ENCODE measurements around the gene POLR1G.
"Not testable (repeated sequence)": the region's sequence is repeated elsewhere in the genome, so short reads cannot be mapped to it uniquely, and the experiment has no call there.

Gene POLR1G

GRCh38 chr19:45400192-45400591 is 6.3 kb upstream of the POLR1G start:
- no peak for DNase-seq (ENCODE audit: low spot score)

GRCh38 chr19:45401815-45402214 is 4.6 kb upstream of the POLR1G start:
- DNase-seq (ENCODE audit: low spot score), result no peak

DNA sequence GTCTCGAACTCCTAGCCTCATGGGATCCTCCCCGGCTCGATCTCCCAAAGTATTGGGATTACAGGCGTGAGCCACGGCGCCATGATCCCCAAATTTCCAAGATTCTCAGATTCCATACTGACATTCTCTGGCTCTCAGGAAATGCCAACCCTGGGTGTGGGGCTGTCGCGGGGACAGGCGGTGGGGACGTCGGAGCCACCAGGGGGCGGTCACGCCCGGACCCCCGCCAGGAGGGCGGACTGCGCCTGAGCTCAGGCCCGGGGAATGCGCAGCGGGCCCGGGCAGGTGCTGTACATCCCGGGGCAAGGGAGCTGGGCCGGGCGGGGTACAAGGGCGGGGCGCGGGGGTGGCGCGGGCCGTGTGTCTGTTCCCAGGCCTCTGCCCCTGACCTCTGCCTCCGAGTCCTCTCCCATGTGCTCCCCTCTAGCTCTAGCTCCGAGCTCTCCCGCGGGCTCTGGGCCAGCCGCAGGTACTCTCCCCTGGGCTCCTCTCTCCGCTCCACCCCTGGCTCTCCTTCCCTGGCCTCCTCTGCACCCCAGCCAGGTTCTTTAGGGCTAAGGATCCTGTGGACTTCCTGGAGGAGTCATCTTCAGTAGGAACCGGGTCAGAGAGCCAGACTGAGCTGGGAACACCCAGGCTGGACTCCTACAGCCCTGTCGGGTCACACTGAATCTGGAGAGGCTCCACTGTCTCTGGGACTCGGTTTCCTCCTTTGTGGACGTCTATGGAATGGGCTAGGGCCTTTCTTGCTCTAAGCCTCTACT is 4.0 kb upstream of the POLR1G start:
- peak; percentile 88 for DNase-seq (ENCODE audit: low spot score)

DNA sequence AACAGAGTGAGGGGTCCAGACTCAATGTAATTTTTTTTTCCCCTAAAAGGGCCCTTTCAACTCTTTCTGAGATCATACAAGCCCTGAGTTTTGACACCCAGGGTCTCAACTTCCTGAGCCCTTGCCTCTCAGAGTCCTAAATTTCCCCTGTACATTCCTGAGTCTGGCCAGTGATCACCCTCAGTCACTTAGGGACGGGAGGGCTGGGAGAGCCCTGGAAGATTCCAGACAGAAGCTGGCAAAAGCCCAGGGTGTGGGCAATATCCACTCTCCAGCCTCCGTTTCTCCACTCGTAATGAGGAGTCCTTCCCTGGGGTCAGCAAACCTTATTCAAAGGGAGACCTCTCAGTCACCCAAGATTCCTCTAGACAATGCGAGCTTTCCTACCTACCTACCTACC is 3.2 kb upstream of the POLR1G start:
- no peak for DNase-seq (ENCODE audit: low spot score)

- peak; percentile 90 for DNase-seq (ENCODE audit: low spot score)
These were observed 2.5 kb upstream of the POLR1G start for GRCh38 chr19:45403781-45404556.

GRCh38 chr19:45404557-45405434 is 1.6 kb upstream of the POLR1G start, which contains the start of gene PPP1R13L:
PPP1R13L (minus strand) TSS chr19:45405069; CDS start chr19:45398318, 6,751 bp downstream.
- DNase-seq (ENCODE audit: low spot score), result peak; percentile 97

GRCh38 chr19:45405435-45406225 is 814 bp upstream of the POLR1G start:
- DNase-seq (ENCODE audit: low spot score), result peak; percentile 95

GRCh38 chr19:45407091-45407375 is 589 bp downstream of the POLR1G start:
- no peak for DNase-seq (ENCODE audit: low spot score)

DNA sequence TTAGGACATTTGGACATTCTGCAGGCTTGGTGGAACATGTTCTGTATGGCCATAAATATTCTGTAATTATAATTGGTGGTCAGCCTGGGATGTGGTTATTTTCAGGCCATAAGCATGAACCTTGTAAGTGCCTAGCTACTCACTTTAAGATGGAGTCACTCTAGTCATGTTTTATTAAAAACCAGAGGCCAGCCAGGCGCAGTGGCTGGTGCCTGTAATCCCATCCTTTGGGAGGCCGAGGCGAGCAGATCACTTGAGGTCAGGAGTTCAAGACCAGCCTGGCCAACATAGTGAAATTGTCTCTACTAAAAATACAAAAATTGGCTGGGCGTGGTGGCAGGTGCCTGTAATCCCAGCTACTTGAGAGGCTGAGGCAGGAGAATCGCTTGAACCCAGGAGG is 1.1 kb downstream of the POLR1G start:
- DNase-seq (ENCODE audit: low spot score), result not testable (repeated sequence)

DNA sequence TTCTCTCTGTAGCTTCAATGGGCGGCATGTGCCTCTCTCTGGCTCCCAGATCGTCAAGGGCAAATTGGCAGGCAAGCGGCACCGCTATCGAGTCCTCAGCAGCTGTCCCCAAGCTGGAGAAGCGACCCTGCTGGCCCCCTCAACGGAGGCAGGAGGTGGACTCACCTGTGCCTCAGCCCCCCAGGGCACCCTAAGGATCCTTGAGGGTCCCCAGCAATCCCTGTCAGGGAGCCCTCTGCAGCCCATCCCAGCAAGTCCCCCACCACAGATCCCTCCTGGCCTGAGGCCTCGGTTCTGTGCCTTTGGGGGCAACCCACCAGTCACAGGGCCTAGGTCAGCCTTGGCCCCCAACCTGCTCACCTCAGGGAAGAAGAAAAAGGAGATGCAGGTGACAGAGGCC is 1.7 kb downstream of the POLR1G start:
- no peak for DNase-seq (ENCODE audit: low spot score)

- no peak for DNase-seq (ENCODE audit: low spot score)
These were observed 2.5 kb downstream of the POLR1G start for GRCh38 chr19:45408830-45409556.

DNA sequence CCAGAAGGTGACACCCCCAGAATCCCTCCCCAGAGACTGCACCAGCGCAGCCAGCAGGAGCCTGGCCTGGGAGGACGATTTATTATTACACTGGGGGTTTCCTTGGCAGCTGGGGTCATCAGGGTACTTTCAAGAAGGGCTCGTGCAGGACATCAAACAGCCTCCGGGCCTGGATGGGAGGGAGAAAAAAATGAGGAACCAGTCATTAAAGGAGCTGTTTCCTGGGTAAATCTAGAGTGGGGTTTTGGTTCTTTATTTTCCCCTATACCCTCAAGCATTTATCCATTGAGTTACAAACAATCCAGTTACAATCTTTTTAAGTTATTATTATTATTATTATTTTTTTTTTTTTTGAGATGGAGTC is 3.1 kb downstream of the POLR1G start:
- no peak for DNase-seq (ENCODE audit: low spot score)

DNA sequence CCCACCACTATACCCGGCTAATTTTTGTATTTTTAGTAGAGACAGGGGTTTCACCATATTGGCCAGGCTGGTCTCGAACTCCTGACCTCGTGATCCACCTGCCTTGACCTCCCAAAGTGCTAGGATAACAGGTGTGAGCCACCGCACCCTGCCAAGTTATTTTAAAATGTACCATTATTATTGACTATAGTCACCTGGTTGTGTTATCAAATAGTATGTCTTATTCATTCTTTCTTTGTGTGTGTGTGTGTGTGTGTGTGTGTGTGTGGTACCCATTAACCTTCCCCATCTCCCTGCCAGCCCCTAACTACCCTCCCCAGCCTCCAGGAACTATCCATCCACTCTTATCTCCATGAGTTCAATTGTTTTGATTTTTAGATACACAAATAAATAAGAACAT is 3.9 kb downstream of the POLR1G start:
- not testable (repeated sequence) for DNase-seq (ENCODE audit: low spot score)

DNA sequence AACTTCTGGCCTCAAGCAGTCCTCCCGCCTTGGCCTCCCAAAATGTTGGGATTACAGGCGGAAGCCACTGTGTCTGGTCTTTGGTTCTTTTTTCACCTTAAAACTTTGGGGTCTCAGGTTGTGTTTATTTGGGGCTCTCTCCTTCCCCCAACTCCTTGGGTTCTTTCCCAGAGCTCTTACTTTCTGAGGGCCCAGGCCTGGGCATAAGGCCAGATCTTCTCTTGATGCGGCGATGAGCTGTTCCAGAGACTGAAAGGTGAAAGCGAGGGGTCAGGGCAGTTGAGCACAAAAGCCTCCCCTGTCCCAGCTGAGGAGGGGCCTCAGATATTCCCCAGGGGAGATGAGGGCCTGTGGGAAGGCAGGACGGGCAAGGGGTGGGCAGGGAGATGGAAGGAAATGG is 7.1 kb downstream of the POLR1G start:
- DNase-seq (ENCODE audit: low spot score), result no peak

DNA sequence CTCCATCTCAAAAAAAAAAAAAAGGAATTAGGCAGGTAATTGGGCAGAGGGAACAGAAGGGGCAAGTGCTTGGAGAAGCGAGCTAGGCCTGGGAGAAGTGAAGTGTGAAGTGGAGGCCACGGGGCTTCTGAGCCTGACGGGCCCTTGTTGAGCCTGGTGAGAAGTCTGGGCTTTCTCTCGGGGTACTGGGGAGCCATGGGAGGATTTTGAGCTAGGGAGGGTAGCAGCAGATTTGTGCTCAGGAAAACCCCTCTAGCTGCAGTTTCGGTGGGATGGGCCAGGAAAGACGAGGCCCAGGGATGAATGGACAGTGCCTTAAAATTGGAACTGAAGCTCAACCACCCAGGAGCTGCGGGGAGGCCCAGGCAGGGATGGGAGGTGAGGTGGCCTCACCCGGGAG is 8.0 kb downstream of the POLR1G start:
- no peak for DNase-seq (ENCODE audit: low spot score)

DNA sequence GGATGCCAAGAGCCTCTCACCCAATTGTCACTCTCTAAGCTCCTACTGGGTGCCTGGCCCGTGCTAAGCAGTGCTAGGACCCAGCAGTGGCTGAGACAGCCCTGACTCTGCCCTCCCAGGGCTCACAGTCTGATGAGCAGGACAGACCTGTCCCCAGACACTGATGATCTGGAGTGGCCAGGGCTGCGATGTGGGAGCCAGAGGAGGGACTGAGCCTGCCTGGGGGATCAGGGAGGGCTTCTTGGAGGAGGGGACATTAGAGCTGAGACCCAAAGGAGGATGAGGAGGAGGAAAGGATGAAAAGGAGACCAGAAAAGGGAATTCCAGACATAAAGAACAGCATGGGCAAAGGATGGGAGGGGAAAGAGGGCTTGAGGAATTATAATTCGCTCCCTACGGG is 10.7 kb downstream of the POLR1G start:
- no peak for DNase-seq (ENCODE audit: low spot score)

DNA sequence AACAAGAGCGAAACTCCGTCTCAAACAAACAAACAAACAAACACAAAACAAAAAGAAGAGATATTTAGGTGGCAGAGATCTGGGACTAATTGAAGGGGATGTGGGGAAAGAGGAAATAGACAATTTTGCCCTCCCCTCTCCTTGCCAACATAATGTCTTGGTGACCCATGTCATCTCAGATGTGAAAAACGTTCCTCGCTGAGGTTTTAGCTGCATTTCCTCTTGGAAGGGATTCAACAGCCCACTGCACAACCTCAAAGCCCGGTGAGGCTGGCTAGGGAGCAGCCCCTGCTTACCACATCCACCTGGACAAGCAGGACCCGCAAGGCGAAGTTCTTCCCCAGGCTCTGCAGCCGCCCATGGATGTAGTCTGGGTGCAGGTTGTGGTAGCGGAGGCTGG is 12.4 kb downstream of the POLR1G start:
- no peak for DNase-seq (ENCODE audit: low spot score)

DNA sequence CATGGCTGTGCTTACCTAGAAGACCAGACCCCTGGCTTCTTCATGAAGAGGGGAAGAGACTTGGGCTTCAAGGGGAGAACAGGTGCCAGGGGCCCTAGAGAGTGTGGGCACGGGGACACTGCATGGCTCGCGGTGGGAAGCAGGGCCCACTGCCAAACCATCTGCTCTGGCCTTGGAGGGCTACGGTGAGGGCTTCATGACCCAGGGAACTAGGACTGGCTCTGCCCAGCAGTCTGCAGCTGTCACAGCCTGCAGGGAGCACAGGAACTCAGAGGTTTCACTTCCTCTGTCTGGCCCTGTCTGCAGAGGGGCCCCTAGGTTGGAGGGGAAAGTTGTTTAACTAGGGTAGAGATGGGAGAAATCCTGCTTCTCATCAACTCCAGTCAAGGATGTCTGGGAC is 13.0 kb downstream of the POLR1G start:
- no peak for DNase-seq (ENCODE audit: low spot score)

GRCh38 chr19:45419895-45420294 is 13.5 kb downstream of the POLR1G start:
- no peak for DNase-seq (ENCODE audit: low spot score)

DNA sequence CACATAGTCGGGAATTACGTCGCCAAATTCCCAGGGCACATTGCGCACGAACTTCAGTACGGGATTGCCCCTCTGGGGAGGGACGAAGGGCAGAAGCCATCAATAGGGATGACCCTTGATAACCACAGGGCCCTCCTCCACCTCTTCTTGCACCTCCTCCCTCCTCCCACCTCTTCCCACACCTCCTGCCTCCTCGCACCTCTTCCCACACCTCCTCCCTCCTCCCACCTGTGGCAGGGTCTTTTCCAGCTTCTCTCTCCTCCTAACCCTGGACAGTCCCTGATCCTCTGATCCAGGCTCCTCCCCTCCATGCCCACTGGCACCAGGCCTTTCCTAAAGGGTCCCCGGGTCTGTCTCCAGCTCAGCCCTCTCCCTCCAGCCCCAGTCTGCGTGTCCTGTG is 13.9 kb downstream of the POLR1G start:
- no peak for DNase-seq (ENCODE audit: low spot score)

DNA sequence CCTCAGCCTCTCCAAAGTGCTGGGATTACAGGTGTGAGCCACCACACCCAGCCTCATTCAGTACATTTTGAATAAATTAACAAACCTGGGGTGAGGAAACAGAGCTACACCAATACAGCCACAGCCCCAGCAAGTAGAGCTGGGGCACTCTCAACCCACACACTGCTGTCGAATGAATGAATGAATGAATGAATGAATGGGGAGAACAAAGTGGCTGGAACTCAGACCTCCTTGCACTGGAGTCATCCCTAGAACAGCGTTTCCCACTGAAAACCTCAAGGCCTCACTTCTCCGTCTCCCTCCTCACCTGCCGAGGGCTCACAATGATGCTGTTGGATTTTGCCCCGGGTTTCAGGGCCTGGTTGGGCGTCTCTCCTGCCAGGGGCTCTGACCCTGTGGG is 14.4 kb downstream of the POLR1G start:
- DNase-seq (ENCODE audit: low spot score), result no peak

Measured in HuH-7.5 (cell line).